ENCODE results near the gene ZNF662. TPM values are rescaled to one million over a fixed set of nuclear protein-coding genes. Genes with fewer than 3 reads are reported as not detected.

Gene ZNF662
- total and polyA plus RNA-seq, 2 of the 8 experiments (the other 6 are each of a cell fraction or from before 2014, with no cell fraction given): 0.03 TPM; not detected in 1

GRCh38 chr3:42934111-42934510 is 28.2 kb downstream of the ZNF662 start:
- Histone ChIP-seq H3K4ac (replicated peaks; ENCODE audit: insufficient read length, low read depth, low read length) (no peak overlapping the region), H2BK5ac (ENCODE audit: low read depth, low read length) (no peak overlapping the region), H3K56ac (replicated peaks; ENCODE audit: insufficient read length, low read depth, low read length) (no peak overlapping the region), H3K79me2 (ENCODE audit: control insufficient read depth in 1 of 2, insufficient read depth in 2 of 2, low read length in 2 of 2) (no peaks in the 10 kb centered on the region), H3K9ac (replicated peaks in 1 of 4; ENCODE audit: extremely low read depth in 1 of 4, low read depth in 3 of 4, low read length in 3 of 4) (no peak overlapping the region), H3K4me2 (ENCODE audit: insufficient read depth in 1 of 2, low read depth in 2 of 2, low read length in 2 of 2) (no peak overlapping the region), H3K4me1 (replicated peaks in 1 of 4; ENCODE audit: control insufficient read depth in 3 of 4, insufficient read depth in 4 of 4, low read length in 3 of 4) (no peaks in the 10 kb centered on the region), H2BK12ac (ENCODE audit: low read depth, low read length) (no peak overlapping the region), H3K23ac (ENCODE audit: insufficient read length) (no peak overlapping the region), H4K8ac (ENCODE audit: extremely low read depth, insufficient read depth, low read length) (no peak overlapping the region), H2BK120ac (replicated peaks; ENCODE audit: low read depth, low read length) (no peak overlapping the region), H3K4me3 (ENCODE audit: extremely low read depth in 1 of 4, insufficient read depth in 2 of 4, low read depth in 3 of 4, low read length in 4 of 4) (no peak overlapping the region), H3K23me2 (ENCODE audit: low read depth, low read length) (no peaks in the 10 kb centered on the region), H2AFZ (ENCODE audit: low read length) (no peak overlapping the region), H4K91ac (replicated peaks; ENCODE audit: insufficient read length, low read length) (no peak overlapping the region), H3K18ac (ENCODE audit: extremely low read depth, low read length) (no peak overlapping the region), H3K14ac (ENCODE audit: insufficient read length) (no peak overlapping the region), H2BK20ac (ENCODE audit: low read length) (no peak overlapping the region), H3K9me3 (ENCODE audit: insufficient read depth in 2 of 2, low read depth in 1 of 2, low read length in 1 of 2) (no peaks in the 10 kb centered on the region; a peak in 1 of 4 replicates), H2AK5ac (ENCODE audit: low read depth, low read length) (no peak overlapping the region), H3K79me1 (ENCODE audit: low read depth, low read length) (no peaks in the 10 kb centered on the region), H3K27ac (ENCODE audit: low read depth, low read length) (no peak overlapping the region), H4K5ac (ENCODE audit: insufficient read length, low read depth, low read length) (no peak overlapping the region), H3K27me3 (replicated peaks in 1 of 4; ENCODE audit: control insufficient read depth in 3 of 4, extremely low read depth in 1 of 4, insufficient read depth in 3 of 4, low read length in 3 of 4) (no peaks in the 10 kb centered on the region), H4K20me1 (replicated peaks in 1 of 2; ENCODE audit: control insufficient read depth in 1 of 2, insufficient read depth in 2 of 2, low read length in 2 of 2) (no peaks in the 10 kb centered on the region), H3K36me3 (ENCODE audit: control insufficient read depth in 2 of 4, insufficient read depth in 4 of 4, low read length in 3 of 4) (no peaks in the 10 kb centered on the region), H2BK15ac (ENCODE audit: low read length) (no peak overlapping the region)
- ChIA-PET CTCF (ENCODE audit: partially characterized antibody) (no interaction called here), POLR2A (ENCODE audit: partially characterized antibody) (no interaction called here)
- FAIRE-seq (no peak), DNase-seq (ENCODE audit: low read depth in 1 of 2, low spot score in 2 of 2) (no peak)
- WGBS, 2 experiments (ENCODE audit: extremely low coverage in 1 of 2, insufficient coverage in 1 of 2, insufficient read length in 1 of 2, insufficient replicate concordance in 2 of 2, low coverage in 1 of 2, low lambda C conversion rate in 2 of 2, missing lambda C conversion rate in 1 of 2): 85% methylated on average over 5 of the region's 5 CpGs; no CpG with 5 or more reads in 1 of the 2 experiments
- TF ChIP-seq CREB1 (IDR thresholded peaks at IDR 0.05): no peak
- TF ChIP-seq EP300 (IDR thresholded peaks at IDR 0.05; ENCODE audit: borderline replicate concordance in 1 of 2, low read depth in 2 of 2, low read length in 2 of 2): no peak
- no peak for TF ChIP-seq RAD21 (IDR thresholded peaks at IDR 0.05 in 1 of 2, conservative IDR thresholded peaks at IDR 0.05 in 1 of 2; ENCODE audit: low read depth in 2 of 2, low read length in 2 of 2)
- no peak for TF ChIP-seq TAF7 (optimal IDR thresholded peaks at IDR 0.05; ENCODE audit: borderline replicate concordance, low read depth, low read length)
- no peak for TF ChIP-seq CEBPB (IDR thresholded peaks at IDR 0.05; ENCODE audit: low read depth, low read length)
- TF ChIP-seq RNF2 (IDR thresholded peaks at IDR 0.05; ENCODE audit: borderline replicate concordance, low read depth, low read length, missing control alignments, poor library complexity, severe bottlenecking): no peak
- TF ChIP-seq ATF3 (IDR thresholded peaks at IDR 0.05; ENCODE audit: insufficient read depth, low read depth, low read length): no peak
- no peak for TF ChIP-seq SRF (IDR thresholded peaks at IDR 0.05; ENCODE audit: low read depth, low read length)
- no peak for TF ChIP-seq RXRA (IDR thresholded peaks at IDR 0.05; ENCODE audit: insufficient read depth, low read depth, low read length)
- TF ChIP-seq SIRT6 (IDR thresholded peaks at IDR 0.05; ENCODE audit: low read length): no peak
- TF ChIP-seq RFX5 (IDR thresholded peaks at IDR 0.05; ENCODE audit: borderline replicate concordance, low read depth, low read length): no peak
- no peak for TF ChIP-seq MAX (IDR thresholded peaks at IDR 0.05)
- no peak for TF ChIP-seq BCL11A (IDR thresholded peaks at IDR 0.05; ENCODE audit: low read depth in 2 of 2, low read length in 2 of 2)
